ENCODE measurements around the gene IFNLR1.

IFNLR1 gene

DNA sequence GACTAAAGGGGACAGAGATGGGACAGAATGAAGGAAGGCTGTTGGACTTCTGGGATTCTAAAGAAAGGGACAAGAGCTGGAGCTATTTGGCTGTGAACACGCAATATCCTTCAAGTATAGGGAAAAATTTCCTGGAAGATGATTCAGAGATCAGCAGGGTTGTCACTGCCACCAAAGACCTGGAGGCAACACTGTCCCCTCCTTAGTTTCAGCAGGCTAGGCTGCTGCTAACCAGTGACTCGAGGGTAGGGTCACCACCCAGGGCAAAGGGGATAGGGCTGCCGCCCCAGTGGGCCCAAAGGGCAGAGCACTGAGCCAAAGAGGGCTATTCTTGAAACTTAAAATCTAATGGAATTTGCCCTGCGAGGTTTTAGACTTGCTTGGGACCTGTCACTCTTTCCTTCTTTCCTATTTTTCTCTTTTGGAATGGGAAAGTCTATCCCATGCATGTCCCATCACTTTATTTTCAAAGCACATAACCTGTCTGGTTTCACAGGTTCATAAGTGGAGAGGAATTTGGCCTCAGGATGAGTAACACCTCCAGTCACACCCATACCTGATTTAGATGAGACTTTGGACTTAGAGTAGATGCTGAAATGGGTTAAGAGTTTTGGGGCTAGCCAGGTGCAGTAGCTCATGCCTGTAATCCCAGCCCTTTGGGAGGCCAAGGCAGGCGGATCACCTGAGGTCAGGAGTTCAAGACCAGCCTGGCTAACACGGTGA, 11.9 kb downstream of the IFNLR1 start:
- FAIRE-seq, result no peak

DNA sequence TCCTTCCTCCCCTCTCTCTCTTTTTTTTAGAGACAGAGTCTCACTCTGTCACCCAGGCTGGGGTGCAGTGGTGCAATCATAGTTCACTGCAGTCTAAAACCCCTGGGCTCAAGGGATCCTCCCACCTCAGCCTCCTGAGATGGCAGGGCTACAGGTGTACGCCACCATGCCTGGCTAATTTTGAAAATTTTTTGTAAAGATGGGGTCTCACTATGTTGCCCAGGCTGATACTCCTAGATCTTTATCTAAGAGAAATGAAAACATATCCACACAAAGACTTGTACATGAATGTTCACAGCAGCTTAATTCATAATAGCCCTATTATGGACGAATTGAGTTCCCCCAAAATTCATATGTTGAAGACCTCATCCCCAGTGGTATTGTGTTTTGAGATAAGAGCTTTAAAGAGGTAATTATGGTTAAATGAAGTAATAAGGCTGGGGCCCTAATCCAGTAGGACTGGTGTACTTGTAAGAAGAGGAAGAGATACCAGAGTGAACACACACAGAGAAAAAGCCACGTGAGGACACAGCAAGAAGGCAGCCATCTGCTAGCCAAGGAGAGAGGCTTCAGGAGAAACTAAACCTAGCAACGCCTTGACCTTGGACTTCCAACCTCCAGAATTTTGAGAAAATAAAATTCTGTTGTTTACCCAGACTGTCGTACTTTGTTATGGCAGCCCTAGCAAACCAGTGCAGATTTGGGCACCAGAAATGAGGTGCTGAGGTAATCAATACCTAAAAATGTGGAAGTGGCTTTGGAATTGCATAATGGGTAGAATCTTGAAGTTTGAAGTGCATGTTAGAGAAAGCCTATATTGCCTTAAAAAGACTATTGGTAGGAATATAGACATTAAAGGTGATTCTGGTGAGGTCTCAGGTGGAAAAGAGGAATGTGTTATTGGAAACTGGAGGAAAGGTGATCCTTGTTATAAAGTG, 13.2 kb downstream of the IFNLR1 start:
- no peak for FAIRE-seq

DNA sequence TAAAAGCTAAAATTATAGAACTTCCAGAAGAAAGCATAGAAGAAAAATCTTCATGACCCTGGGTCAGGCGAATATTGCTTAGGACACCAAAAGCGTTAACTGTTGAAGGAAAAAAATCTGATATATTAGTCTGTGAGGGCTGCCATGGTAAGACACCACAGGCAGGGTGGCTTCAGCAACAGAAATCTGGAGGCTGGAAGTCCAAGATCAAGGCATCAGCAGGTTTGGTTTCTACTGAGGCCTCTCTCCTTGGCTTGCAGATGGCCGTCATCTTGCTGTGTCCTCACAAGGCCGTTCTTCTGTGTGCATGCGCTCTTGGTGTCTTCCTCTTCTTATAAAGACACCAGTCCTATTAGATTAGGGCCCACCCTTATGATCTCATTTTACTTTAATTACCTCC, 14.5 kb downstream of the IFNLR1 start:
- FAIRE-seq, result no peak

DNA sequence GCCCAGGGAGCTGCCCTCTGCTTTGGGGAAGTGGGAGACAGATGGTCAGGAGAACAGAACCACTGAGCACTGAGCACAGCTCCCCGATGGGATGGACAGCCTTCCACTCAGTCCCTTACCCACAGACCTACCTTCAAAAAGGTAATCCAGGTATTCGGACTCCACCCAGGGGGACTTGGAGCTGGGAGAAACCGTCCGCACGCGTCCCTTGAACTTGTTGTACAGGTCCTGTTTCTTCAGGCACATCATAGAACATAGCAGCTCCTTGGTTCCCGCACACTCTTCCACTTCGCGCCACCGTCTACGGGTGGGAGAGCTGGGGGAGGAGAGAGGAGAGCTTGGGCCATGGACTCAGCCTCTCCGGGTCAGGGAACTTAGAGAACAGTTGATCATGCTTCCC, 17.8 kb downstream of the IFNLR1 start:
- FAIRE-seq, result no peak

DNA sequence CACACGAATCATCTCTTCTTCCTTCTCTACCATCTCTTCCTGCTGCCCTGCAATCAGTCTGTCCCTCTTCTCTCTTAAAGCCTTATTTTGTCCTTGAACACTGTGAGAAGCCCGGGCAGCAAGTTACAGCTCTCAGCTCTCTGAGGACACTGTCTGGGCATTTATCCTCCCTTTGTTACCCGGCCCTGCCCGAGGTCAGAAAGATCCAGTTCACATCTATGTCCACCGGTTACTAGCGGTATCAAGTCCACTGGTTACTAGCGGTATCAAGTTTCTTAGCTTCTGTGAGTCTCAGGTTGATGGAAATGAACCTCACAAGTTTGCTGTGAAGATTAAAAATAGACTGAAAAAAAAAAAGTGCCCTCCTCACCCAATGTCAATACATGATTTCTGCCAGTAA, 18.8 kb downstream of the IFNLR1 start:
- no peak for FAIRE-seq

DNA sequence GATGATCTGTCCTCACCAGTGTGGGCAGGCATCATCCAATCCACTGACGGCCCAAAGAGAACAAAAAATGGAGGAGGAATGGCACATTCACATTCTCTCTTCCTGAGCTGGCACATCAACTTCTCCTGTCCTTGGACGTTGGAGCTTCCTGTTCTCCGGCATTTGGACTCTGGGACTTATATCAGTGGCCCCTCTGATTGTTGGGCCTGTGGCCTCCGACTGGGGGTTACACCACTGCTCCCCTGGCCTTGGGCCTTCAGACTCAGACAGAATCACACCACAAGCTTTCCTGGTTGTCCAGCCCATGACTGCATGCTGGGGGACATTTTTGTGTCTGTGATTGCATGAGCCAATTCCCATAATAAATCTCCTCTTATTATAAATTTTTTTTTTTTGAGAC, 20.1 kb downstream of the IFNLR1 start:
- FAIRE-seq, result no peak

DNA sequence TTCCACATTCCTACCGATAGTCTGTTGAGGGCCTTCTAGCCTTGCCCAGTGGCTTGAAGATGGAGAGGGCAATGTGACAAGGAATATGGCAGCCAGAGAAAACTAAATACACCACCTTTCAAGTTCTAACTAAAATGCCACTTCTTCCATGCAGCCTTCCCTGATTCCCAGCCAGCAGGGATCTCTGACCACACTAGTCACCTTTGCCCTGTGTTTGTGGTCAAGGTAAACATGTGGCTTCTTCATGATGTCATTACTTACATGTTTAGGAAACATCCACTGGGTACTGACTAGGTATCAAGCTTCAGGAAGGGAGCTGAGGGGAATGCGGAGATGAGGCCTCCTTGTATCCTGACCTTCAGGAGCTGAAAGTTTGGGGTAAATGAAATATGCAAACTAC, 21.6 kb downstream of the IFNLR1 start:
- no peak for FAIRE-seq

DNA sequence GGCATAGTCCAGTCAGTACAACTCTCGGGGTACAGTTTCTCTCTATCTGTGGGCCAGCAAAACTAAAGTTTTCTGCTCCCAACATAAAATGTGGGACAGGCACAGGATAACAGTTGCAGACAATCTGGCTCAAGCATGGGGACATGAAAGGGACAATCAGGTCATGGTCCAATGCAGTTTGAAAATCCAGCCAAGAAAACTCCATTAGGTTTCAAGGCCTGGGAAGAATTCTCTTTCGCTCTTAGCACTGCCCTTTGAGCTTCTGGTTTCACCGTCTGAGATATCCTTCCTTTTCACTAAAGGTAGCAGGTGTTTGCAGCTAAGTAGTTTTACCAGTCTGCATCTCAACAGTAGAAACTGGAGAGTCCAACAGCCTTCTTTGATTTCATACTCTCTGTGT, 23.1 kb downstream of the IFNLR1 start:
- FAIRE-seq, result no peak

DNA sequence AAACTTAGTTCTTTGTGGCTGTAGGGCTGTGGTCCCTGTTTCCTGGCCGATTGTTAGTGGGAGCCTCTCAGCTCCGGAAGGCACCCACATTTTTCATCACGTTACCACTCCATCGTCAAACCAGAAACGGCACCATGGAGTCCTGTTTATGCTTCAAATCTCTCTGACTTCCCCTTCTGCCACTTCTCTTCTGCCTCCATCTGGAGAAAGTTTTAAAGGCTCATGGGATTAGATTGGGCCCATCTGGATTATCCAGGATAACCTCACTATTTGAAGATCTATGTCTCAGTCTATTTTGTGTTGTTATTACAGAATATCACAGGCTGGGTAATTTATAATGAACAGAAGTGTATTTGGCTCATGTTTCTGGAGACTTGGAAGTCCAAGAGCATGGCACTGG, 24.9 kb downstream of the IFNLR1 start:
- FAIRE-seq, result no peak

DNA sequence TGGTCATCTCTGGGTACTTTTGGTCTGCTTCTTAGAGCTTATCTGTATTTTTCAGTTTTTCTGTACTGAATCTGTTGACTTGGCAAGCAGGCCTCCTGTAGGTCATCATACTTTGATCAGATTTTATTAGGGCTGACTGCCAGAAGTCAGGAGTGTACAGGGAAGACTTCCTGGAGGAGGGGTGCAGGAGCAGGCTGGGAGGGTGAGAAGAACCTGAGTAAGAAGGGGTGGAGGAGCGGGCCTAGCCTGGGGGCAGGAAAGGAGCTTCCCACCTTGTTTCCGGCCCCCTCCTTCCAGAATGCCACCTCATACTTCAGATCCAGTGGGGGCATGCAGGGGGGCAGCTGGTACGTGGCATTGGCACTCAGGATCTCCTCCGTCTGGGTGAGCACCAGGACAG, 25.8 kb downstream of the IFNLR1 start:
- FAIRE-seq, result no peak

DNA sequence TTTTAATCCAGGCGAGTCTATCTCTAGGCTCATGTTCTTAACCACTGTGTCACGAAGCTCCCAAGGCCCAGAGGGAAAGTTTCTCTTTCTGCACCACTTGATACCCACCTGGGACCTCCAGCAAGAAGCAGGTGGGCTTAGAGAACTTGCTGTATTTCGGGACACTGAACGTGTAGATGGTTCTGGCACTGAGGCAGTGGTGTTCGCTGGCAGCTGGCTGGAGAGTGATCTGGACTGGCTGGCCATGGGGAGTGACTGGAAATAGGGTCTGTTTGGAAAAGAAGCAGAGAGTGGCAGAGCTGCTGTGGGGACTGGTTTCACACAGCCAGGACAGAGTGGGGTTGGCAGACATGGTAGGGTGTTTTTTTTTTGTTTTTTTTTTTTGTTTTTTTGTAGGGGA, 27.7 kb downstream of the IFNLR1 start:
- no peak for FAIRE-seq

DNA sequence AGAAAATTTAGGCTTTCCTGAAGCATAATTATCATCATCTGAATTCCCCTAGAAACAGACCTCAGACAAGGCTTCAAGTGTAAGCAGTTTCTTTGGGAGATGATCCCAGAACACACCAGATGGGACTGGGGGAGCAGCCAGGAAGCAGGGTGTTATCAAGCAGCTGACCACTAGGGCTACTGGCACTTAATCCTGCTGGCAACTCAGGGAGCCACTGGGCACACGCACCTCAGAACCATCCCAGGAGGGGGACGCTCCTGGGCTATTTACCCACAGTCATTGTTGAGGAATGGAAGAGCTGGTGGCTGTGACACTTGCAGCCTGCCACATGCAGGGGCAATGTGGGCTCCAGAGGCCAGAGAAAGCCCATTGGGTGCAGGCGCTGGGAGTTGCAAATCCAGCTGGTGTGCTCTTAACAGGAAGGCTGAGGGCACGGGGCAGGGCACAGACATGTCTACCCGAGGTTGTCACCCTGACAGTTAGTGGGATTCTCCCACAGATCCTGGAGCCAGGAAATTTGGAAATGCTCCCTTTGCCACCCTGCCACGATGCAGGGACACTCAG, 29.1 kb downstream of the IFNLR1 start:
- FAIRE-seq, result no peak

DNA sequence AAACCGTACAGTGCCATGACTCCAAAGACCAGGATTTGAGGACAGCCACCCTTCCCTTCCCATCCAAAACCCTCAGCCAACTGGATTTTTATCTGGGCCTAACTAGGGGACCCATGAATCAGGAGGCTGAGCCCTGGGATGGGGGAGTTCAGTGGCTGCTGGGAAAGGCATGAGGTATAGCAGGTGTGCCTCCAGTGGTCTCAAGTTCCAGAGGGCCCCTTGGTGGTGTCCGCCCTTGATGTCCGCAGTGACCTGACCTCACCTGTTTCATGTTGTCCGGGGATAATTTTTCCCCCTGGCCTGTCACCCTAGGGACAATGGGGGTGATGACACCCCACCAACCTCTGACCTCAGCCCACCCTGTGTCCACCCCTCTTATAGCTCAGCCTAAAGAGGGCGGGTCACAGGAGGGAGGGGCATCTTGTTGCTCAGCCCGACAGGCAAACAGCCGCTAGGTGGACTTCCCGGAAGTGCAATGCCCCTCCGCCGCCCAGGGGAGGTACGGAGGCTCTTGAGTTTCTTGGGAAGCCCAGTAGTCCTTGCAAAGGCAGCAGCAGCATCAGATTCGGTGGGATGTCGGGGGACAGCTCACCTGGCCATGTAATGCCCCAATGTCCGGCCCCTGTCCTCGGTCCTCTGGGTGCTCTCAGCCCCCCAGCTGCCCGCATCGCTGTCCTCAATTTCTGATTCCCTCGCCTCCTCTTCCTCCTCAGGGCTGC, 30.4 kb downstream of the IFNLR1 start:
- no peak for FAIRE-seq

DNA sequence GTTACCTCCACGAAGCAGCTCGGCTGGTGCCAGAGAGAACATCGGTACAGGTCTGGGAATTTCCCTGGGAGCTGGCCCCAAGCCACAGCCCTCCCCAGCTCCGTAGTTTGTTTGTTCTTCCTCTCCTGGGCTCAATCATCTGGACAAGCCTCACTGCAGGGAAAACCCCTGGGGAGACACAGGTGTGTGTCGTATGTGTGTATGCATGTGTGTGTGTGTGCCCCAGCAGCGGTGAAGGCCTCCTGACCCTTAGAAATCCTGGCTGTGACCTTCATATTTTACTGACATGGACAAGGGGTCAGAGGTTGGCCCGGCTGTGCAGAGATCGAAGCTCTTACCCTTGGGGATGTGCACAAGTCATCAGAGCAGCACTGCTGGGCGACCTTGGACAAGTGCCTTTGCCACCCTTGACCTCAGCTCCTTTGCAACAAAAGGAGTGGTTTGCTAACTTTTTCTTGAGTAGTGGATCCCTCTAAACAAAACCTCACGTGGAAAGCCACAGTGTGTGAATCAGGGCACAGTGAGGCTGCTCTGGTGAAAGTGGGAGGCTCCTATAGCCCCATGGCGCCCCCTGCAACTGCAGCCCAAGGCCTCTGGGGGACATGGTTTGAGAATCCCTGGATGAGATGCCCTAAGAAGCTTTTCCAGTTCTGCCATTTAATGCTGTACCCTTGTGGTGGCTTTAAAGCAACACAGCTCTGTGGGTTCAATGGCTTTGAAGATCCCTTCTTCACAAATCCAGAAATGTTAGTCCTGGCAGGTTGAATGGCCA, 31.9 kb downstream of the IFNLR1 start:
- no peak for FAIRE-seq

DNA sequence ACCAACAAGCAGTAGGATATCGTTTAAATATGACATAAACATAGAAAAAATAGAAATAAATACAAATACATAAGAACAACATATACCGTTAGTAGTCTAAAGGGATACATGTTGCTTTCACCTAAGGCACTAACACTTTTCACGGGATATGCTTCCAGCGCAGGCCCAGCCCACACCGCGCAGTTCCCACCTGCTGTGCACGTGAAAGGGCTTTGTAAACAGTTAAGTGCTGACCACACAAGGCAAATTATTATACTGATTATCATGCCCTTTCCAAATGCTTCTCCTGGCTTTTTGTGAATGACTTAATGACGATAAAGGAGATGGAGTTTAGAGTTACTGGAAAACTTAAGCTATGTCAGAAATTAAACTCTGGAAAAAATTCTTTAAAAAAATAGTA, 32.9 kb downstream of the IFNLR1 start:
- no peak for FAIRE-seq

DNA sequence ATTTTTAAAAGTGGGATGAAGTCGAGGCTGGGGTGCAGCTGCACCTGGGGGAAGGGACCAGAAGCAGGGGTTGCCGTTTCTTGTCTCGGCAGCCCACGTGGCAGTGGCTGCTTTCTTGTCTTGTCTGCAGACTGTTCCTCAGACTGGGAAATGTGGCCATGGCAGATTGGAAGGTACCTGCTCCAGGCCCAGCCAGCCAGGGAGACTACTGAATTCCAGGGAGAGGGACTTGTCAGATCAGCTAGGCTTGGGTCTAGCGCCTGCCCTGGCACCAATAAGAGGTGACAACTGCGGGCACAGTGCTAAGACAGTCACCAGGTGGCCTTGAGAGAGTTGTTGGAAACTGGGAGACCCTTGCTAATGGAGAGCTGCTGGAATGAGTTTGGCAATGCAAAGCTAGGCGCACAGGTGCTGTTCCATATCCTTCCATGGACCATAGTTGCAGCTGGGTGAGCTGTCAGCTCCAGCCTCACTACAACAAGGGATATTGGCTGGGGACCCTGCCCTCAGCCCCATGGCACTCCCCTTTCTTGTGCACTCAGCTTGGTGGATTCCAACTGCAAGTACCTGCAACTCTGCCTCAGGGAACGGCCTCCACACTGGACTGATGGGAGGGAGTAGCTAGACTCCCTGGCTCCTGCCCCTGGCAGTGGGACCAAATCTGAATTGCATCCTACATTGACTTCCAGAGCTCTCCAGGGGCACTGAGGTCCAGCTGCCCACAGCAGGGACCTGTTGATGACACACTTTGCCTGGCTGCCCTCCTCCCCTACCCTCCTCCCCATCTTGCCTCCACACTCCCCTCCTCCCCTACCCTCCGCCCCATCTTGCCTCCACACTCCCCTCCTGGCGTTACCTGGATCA, 34.2 kb downstream of the IFNLR1 start:
- no peak for FAIRE-seq

DNA sequence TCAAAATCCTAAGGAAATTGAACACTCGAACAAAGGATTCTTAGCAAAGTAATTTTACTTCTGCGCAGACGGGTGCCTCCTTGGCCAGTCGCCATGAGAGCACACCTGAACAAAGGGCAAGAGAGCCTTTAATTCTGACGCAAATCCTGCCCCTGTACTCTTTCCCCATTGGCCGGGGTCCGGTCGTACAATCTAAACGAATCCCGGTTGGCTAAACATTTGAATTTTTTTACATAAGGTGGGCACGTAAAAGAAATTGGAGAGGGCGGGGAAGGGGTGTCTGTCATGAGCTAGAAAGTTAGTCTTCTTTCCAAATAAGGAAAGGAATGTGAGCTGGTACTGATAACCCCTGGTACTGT, 35.9 kb downstream of the IFNLR1 start:
- FAIRE-seq, result no peak

DNA sequence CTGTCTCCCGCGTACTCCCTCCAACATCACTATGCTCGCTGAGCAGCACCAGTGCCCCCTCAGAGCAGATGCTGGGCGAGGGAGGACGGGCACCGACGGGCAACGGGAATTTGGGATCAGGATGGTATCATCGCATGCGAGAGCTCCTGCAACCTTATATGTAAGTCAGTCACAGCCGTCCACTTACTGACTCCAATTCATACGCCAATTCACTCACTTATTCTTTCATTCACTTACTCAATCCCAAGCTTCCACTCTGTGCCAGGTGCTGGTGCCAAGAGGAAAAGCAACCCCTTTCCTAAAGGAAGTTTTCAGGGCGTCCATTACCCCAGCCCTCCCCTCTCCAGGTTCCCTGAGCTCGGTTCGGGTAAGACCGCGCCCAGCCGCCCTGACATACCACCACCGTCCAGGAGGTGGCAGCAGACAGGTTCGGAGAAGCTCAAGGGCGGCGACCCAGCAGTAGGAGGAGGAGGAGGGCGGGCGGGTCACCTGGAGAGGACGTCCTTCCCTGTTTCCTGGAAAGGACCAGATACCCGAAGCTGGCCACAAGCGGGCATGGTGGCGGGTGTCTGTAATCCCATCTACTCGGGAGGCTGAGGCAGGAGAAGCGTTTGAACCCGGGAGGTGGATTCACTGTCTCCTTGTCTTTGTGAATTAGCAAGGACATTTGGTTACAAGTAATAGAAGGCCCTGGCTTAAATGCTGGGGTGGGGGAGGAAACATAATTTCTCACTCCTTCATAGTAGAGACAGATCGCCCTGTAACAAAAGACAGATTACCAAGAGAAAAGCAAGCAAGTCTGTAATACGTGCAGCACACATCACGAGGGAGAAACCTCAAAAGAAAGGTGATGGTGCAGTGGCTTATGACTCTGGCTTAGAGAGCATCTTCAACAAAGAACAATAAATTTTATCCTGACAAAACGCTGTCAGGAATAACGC, 36.6 kb downstream of the IFNLR1 start:
- FAIRE-seq, result peak; percentile 60

DNA sequence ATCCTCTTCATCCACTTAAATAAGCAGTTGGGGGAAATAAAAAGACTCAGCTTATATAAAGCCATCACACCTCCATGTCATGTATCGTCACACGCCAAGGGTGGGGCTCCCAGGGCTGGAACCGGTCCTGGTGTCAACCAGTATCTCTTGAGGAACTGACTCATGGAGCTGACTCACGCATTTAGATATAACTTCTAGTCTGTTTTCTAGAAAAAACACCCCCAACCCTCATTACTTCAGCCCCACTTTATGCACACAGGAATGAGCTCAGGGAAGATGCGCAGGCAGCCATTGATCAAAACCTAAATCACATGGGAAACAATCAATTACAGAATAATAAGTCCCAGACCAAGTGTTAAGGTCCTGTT, 37.2 kb downstream of the IFNLR1 start:
- no peak for FAIRE-seq

DNA sequence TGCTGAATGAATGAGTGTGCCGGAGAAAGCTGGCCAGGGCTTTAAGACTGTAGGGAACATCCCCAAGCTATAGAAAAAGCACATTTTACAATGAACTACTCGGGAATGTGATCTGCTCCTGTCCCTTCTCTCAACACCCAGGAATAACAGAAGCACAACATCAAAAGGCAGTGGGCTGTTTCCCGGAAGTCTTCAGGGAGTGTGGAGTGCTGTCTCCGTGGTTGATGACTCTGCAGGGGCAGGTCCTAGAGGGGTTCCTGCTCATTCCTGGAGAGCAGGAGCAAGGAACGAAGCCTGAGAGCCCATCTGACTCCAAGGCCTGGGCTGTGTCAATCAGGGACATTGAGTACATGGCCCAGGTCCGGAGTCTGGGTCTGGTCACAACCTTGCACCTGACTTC, 39.3 kb downstream of the IFNLR1 start:
- no peak for FAIRE-seq

DNA sequence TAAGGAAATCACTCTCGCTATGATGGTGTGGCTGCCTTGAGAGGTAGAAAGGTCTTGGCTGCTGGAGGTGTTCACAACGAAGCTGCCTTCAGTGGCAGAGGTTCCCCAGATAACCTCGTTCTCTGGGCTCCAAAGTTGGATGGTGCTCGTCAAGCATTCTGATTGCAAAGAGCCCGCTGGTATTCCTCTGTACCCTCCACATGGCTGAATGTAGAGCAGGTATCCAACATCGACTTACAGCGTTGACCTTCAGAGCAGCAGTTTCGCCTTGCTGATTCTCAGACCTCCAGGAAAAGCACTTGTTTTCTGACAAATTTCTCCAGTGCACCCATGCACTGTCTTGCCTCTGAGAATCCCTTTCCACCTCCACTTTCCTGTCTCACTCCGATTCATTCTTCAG, 39.9 kb downstream of the IFNLR1 start:
- no peak for FAIRE-seq

All from G401.6 (cell line).